Measurements from ENCODE around the gene GNMT. TPM values are rescaled to one million over a fixed set of nuclear protein-coding genes. Genes with fewer than 3 reads are reported as not detected.
A peak's percentile ranks its signal among the peaks of the same experiment; 100 is the strongest.
"Not testable (repeated sequence)": the region's sequence is repeated elsewhere in the genome, so short reads cannot be mapped to it uniquely, and the experiment has no call there.

GNMT gene
- total and polyA plus RNA-seq, 4 experiments from 2014 or later: 0.36 to 1.2 (median 1.1) TPM; not detected in 1

DNA sequence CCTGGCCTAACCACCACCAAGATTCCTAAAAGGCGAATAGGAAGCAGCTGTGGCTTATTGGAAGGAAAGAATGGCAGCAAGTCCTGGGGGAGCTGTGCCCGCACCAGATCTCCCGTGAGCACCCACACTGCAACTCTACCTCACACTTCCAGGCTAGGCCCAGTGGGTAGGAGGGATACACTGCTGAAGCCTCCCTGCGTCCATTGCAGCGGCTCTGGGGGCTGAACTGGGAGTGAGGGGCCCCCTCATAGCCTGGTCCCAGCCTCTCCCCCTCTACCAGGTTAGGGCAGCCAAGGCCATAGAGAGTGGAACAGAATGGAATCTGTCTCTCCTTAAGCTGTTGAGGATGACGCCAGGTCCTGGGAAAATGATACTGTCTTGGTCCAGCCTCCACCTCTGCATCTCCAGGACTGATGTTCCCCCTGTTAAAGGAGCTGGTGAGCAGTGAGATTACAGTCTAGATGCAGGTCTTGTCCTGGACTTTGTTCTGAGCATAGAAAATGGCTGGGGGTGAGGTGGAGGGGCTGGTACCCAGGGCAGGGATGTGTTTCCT lies 20.0 kb upstream of the GNMT start:
- Mint-ChIP-seq H3K27me3 (no peaks in the 10 kb centered on the region), H3K4me1 (peaks cover 0 to 15% (median 3%) of the 10 kb centered on the region in 4 donors), H3K36me3 (peaks cover 31 to 59% of the 10 kb centered on the region in 2 donors), H3K4me3 (no peak overlapping the region), H3K9me3 (no peaks in the 10 kb centered on the region), H3K27ac (no peak overlapping the region)
- no peaks in the 10 kb centered on the region for H3K9me3 ChIP-seq (ENCODE audit: control insufficient read depth in 1 of 2, low read length in 2 of 2)
- no peaks in the 10 kb centered on the region for H3K4me1 ChIP-seq (ENCODE audit: insufficient read depth, low read length)
- intact Hi-C loops (cut with micrococcal nuclease): no loop called here
- H3K27me3 ChIP-seq (ENCODE audit: insufficient read depth, low read length): no peaks in the 10 kb centered on the region
- no peak overlapping the region for H3K4me3 ChIP-seq (ENCODE audit: low read length in 2 of 2)
- H3K36me3 ChIP-seq (ENCODE audit: insufficient read depth, low read length): peaks cover 46% of the 10 kb centered on the region
- ChIA-PET CTCF (ENCODE audit: partially characterized antibody) (interaction anchor here (1.1 kb wide), 1 partner anchor 565 kb away, joined by 3 read pairs; no protein-coding TSS in a partner anchor), POLR2A (ENCODE audit: partially characterized antibody) (interaction anchor here (0.9 to 3.2 kb wide), 2 partner anchors 11 to 39 kb away, joined by 4 to 18 read pairs; partner anchors contain the start of genes CNPY3 and PEX6)
- no peak overlapping the region for H3K27ac ChIP-seq (ENCODE audit: low read depth, low read length)
- no peak for DNase-seq

DNA sequence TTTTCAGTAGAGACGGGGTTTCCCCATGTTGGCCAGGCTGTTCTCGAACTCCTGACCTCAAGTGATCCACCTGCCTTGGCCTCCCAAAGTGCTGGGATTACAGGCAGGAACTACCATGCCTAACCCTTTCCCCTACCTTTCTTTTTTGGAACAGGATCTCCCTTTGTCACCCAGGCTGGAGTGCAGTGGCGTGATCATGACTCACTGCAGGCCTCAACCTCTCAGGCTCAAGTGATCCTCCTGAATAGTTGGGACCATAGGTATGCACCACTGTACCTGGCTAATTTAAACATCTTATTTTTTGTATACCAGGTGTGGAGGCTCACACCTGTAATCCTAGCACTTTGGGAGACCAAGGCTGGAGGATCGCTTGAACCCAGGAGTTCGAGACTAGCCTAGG lies 19.2 kb upstream of the GNMT start:
- H3K27me3 Mint-ChIP-seq; H3K4me1 ChIP-seq (ENCODE audit: insufficient read depth, low read length); H3K4me3 ChIP-seq (ENCODE audit: low read length in 2 of 2); H3K27ac ChIP-seq (ENCODE audit: low read depth, low read length); H3K9me3 Mint-ChIP-seq; H3K4me1 Mint-ChIP-seq; H3K27me3 ChIP-seq (ENCODE audit: insufficient read depth, low read length); intact Hi-C loops (cut with micrococcal nuclease); CTCF ChIA-PET (ENCODE audit: partially characterized antibody); DNase-seq; H3K9me3 ChIP-seq (ENCODE audit: control insufficient read depth in 1 of 2, low read length in 2 of 2); H3K4me3 Mint-ChIP-seq: not testable (repeated sequence)
- POLR2A ChIA-PET (ENCODE audit: partially characterized antibody): interaction anchor here (3.2 kb wide), 1 partner anchor 12 kb away, joined by 18 read pairs; the partner anchor contains the start of gene CNPY3
- Mint-ChIP-seq H3K27ac (peak overlapping the region in 1 of 7 donors; percentile 75), H3K36me3 (peaks cover 23 to 52% of the 10 kb centered on the region in 2 donors)
- H3K36me3 ChIP-seq (ENCODE audit: insufficient read depth, low read length): peaks cover 39% of the 10 kb centered on the region

DNA sequence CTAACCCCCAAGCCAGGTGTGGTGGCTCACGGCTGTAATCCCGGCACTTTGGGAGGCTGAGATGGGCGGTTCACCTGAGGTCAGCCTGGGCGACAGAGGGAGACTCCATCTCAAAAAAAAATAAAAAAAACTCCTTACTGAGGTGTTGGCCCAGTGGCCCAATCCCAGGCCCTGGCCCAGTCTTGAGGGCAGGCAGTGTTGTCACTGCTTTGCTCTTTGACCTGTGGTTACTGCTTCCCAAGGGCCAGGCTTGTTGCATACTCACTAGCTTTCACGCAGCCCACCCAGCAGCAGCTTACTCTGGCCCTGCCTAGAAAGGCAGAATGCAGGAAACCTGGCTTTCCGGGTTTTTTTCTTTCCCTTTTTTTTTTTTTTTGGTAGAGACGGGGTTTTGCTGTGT lies 18.1 kb upstream of the GNMT start:
- peaks cover 15 to 43% of the 10 kb centered on the region in 2 donors for H3K36me3 Mint-ChIP-seq
- peaks cover 28% of the 10 kb centered on the region for H3K36me3 ChIP-seq (ENCODE audit: insufficient read depth, low read length)
- no peaks in the 10 kb centered on the region for H3K27me3 Mint-ChIP-seq
- H3K4me1 Mint-ChIP-seq: peaks cover 0 to 4% (median 2%) of the 10 kb centered on the region in 4 donors
- ChIA-PET CTCF (ENCODE audit: partially characterized antibody) (no interaction called here), POLR2A (ENCODE audit: partially characterized antibody) (interaction anchor here (0.7 to 0.8 kb wide), 2 partner anchors 18 to 342 kb away, joined by 3 read pairs; no protein-coding TSS in a partner anchor)
- H3K9me3 ChIP-seq (ENCODE audit: control insufficient read depth in 1 of 2, low read length in 2 of 2): no peaks in the 10 kb centered on the region
- no peak for DNase-seq
- no peak overlapping the region for H3K4me3 Mint-ChIP-seq
- intact Hi-C loops (cut with micrococcal nuclease): no loop called here
- no peak overlapping the region for H3K27ac Mint-ChIP-seq
- H3K4me1 ChIP-seq (ENCODE audit: insufficient read depth, low read length): no peaks in the 10 kb centered on the region
- no peak overlapping the region for H3K4me3 ChIP-seq (ENCODE audit: low read length in 2 of 2)
- no peaks in the 10 kb centered on the region for H3K27me3 ChIP-seq (ENCODE audit: insufficient read depth, low read length)
- no peaks in the 10 kb centered on the region for H3K9me3 Mint-ChIP-seq
- no peak overlapping the region for H3K27ac ChIP-seq (ENCODE audit: low read depth, low read length)

DNA sequence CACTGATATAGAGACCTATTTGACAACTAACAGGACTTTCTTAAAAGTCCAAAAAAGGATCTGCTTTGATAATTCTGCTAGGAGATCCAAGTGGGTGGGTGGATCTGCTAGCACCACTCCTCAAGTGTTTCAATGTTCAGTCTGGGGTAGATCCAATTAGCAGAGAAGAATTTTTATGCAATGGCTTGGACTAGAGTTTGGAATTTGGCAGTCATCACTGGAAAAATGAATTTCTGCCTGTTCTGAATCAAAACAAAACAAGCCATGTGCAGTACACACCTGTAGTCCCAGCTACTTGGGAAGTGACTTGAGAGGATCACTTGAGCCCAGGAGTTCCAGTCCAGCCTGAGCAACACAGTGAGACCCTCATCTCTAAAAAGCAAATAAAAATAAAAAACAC lies 12.6 kb upstream of the GNMT start:
- intact Hi-C loops (cut with micrococcal nuclease): no loop called here
- H3K4me3 ChIP-seq (ENCODE audit: low read length in 2 of 2): no peak overlapping the region
- H3K27ac ChIP-seq (ENCODE audit: low read depth, low read length): no peak overlapping the region
- no peak for DNase-seq
- H3K36me3 Mint-ChIP-seq: peaks cover 4 to 9% of the 10 kb centered on the region in 2 donors
- ChIA-PET CTCF (ENCODE audit: partially characterized antibody) (no interaction called here), POLR2A (ENCODE audit: partially characterized antibody) (no interaction called here)
- no peaks in the 10 kb centered on the region for H3K27me3 Mint-ChIP-seq
- H3K27me3 ChIP-seq (ENCODE audit: insufficient read depth, low read length): no peaks in the 10 kb centered on the region
- no peaks in the 10 kb centered on the region for H3K4me1 ChIP-seq (ENCODE audit: insufficient read depth, low read length)
- H3K27ac Mint-ChIP-seq: peak overlapping the region in 2 of 7 donors; percentile 43 to 63
- H3K9me3 ChIP-seq (ENCODE audit: control insufficient read depth in 1 of 2, low read length in 2 of 2): no peaks in the 10 kb centered on the region
- no peaks in the 10 kb centered on the region for H3K36me3 ChIP-seq (ENCODE audit: insufficient read depth, low read length)
- no peaks in the 10 kb centered on the region for H3K4me1 Mint-ChIP-seq
- H3K4me3 Mint-ChIP-seq: no peak overlapping the region
- no peaks in the 10 kb centered on the region for H3K9me3 Mint-ChIP-seq

DNA sequence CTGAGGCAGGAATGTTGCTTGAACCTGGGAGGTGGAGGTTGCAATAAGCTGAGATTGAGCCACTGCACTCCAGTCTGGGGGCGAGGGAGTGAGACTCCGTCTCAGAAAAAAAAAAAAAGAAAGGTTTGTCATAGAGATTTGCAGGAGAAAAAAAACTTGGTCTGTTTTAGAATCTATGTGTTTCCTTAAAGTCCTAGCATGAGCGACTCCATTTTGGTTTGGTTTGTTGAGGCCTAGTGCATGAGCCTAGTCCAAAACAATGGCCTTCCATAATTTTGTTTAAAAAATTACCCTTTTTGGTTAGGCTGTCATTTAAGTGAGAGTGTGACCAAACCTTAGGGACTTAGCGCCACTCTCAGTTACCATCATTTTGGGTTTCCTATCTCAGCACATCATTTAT lies 8.2 kb upstream of the GNMT start:
- H3K27me3 Mint-ChIP-seq: no peaks in the 10 kb centered on the region

DNA sequence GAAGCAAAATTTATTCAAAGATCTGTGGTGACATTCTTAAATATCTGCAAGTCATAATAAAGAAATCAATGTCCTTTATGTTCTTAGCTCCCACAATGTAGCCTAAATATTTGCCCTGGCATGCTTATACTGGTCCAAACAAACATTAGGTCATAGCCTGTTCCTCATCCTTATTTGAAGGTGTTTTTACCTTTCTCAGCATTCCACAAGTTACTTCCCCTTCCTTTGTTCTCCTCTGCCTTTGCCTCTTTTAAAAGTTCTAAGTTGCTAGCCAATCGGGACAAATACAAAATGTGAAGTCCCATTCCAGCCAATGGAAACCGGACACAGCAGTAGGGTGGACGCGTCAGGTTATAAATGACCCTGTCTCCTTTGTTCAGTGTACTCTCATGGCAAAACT lies 6.1 kb upstream of the GNMT start:
- H3K36me3 Mint-ChIP-seq; H3K4me1 Mint-ChIP-seq; H3K27ac ChIP-seq (ENCODE audit: low read depth, low read length); DNase-seq; H3K27me3 Mint-ChIP-seq; H3K4me3 Mint-ChIP-seq; H3K27ac Mint-ChIP-seq; H3K9me3 Mint-ChIP-seq; H3K36me3 ChIP-seq (ENCODE audit: insufficient read depth, low read length); H3K9me3 ChIP-seq (ENCODE audit: control insufficient read depth in 1 of 2, low read length in 2 of 2); intact Hi-C loops (cut with micrococcal nuclease); H3K4me1 ChIP-seq (ENCODE audit: insufficient read depth, low read length); CTCF ChIA-PET (ENCODE audit: partially characterized antibody); H3K27me3 ChIP-seq (ENCODE audit: insufficient read depth, low read length); H3K4me3 ChIP-seq (ENCODE audit: low read length in 2 of 2): not testable (repeated sequence)
- POLR2A ChIA-PET (ENCODE audit: partially characterized antibody): interaction anchor here (0.8 kb wide), 1 partner anchor 25 kb away, joined by 3 read pairs; no protein-coding TSS in a partner anchor

More for the DNA sequence above, 8.2 kb upstream of the GNMT start:
- H3K9me3 ChIP-seq (ENCODE audit: control insufficient read depth in 1 of 2, low read length in 2 of 2): no peaks in the 10 kb centered on the region
- H3K36me3 Mint-ChIP-seq: no peaks in the 10 kb centered on the region
- ChIA-PET CTCF (ENCODE audit: partially characterized antibody) (interaction anchor here (1.5 kb wide), 1 partner anchor 51 kb away, joined by 4 read pairs; no protein-coding TSS in a partner anchor), POLR2A (ENCODE audit: partially characterized antibody) (no interaction called here)
- H3K27ac Mint-ChIP-seq: no peak overlapping the region
- H3K4me3 ChIP-seq (ENCODE audit: low read length in 2 of 2): no peak overlapping the region
- H3K27ac ChIP-seq (ENCODE audit: low read depth, low read length): no peak overlapping the region
- no peak for DNase-seq
- intact Hi-C loops (cut with micrococcal nuclease): no loop called here
- no peaks in the 10 kb centered on the region for H3K36me3 ChIP-seq (ENCODE audit: insufficient read depth, low read length)
- no peaks in the 10 kb centered on the region for H3K9me3 Mint-ChIP-seq
- H3K4me3 Mint-ChIP-seq: no peak overlapping the region
- H3K4me1 ChIP-seq (ENCODE audit: insufficient read depth, low read length): no peaks in the 10 kb centered on the region
- H3K27me3 ChIP-seq (ENCODE audit: insufficient read depth, low read length): no peaks in the 10 kb centered on the region
- H3K4me1 Mint-ChIP-seq: no peaks in the 10 kb centered on the region

DNA sequence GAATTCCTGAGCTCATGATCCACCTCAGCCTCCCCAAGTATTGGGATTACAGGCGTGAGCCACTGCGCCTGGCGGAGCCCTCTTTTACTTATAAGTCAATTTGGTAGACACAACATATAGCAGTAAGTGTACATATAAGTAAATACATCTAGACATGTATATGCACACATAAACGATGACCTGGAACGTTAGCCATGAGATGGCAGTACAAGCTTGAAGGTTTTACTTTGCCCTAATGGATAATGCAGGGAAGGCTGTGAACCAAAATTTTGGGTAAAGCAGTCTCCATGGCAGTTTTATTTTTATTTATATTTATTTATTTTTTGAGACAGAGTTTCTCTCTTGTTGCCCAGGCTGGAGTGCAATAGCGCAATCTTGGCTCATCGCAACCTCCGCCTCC lies 2.4 kb upstream of the GNMT start:
- no peak for DNase-seq
- Mint-ChIP-seq H3K9me3 (no peaks in the 10 kb centered on the region), H3K4me1 (peaks cover 7 to 25% (median 11%) of the 10 kb centered on the region in 4 donors), H3K27me3 (no peaks in the 10 kb centered on the region), H3K36me3 (peaks cover 4 to 10% of the 10 kb centered on the region in 2 donors), H3K27ac (no peak overlapping the region), H3K4me3 (no peak overlapping the region)
- no peak overlapping the region for H3K4me3 ChIP-seq (ENCODE audit: low read length in 2 of 2)
- intact Hi-C loops (cut with micrococcal nuclease): no loop called here
- no peaks in the 10 kb centered on the region for H3K36me3 ChIP-seq (ENCODE audit: insufficient read depth, low read length)
- POLR2A ChIA-PET (ENCODE audit: partially characterized antibody): no interaction called here
- H3K4me1 ChIP-seq (ENCODE audit: insufficient read depth, low read length): peaks cover 11% of the 10 kb centered on the region
- CTCF ChIA-PET (ENCODE audit: partially characterized antibody): no interaction called here
- no peaks in the 10 kb centered on the region for H3K9me3 ChIP-seq (ENCODE audit: control insufficient read depth in 1 of 2, low read length in 2 of 2)
- no peaks in the 10 kb centered on the region for H3K27me3 ChIP-seq (ENCODE audit: insufficient read depth, low read length)
- H3K27ac ChIP-seq (ENCODE audit: low read depth, low read length): no peak overlapping the region
